HepG2 (cell line): ENCODE data around the gene CACNA1G. TPM values are rescaled to one million over a fixed set of nuclear protein-coding genes. Genes with fewer than 3 reads are reported as not detected.

Experiments
- ATAC-seq: fragments of 200-7000 bp; cut with Tn5 transposase; 3 replicates; pipeline ENCODE4 v1.9.1; 2020; ENCODE audit warnings: mild to moderate bottlenecking, moderate library complexity
- BruUV-seq: library from RNA; stranded (reverse); fragments of 400-500 nt; replicated peaks from 2 replicates; lab custom pipeline; 2021; lab: Mats Ljungman, UMichigan
- CTCF ChIA-PET: fragments of 300-600 bp; formaldehyde crosslinking; extraction: SDS; loops from one replicate; lab custom pipeline; 2021; ENCODE audit warnings: low total read pairs, inconsistent platforms, low intra/inter-chr PET ratio; lab: Yijun Ruan, JAX
- POLR2A ChIA-PET: fragments of 350-600 bp; sonication (Branson Sonifier 250); formaldehyde crosslinking; loops from one replicate; lab custom pipeline; 2020; ENCODE audit warnings: antibody characterized with exemption, inconsistent platforms; lab: Yijun Ruan, JAX
- DNase-seq: peaks from one replicate; pipeline ENCODE4 v3.0.0-alpha.2; 2015; ENCODE audit warnings: low spot score
- FAIRE-seq: peaks from 3 replicates; lab custom pipeline; 2011; peaks lifted over from hg19 to GRCh38; lab: Jason Lieb, UNC
- H2AFZ ChIP-seq: one replicate; pipeline ENCODE4 v1.6.1; 2011; ENCODE audit warnings: low read length, inconsistent platforms
- H3K27ac ChIP-seq: fragments of 300-600 bp; 3 replicates; pipeline ENCODE4 v1.8.0; 2011; ENCODE audit warnings: mixed run types, mild to moderate bottlenecking, mixed read lengths, low read length, inconsistent platforms; ENCODE audit not compliant: insufficient read depth; ENCODE audit errors: extremely low read length
- H3K27me3 ChIP-seq, 2 experiments: fragments of 200-600 bp in 1 of 2; 2 replicates in 1 of 2; 3 replicates in 1 of 2; pipeline versions ENCODE4 v1.6.0 to v1.8.0; 2011; ENCODE audit warnings: low read length in 2 of 2, mild to moderate bottlenecking in 2 of 2, moderate library complexity in 2 of 2, inconsistent platforms in 1 of 2; ENCODE audit not compliant: insufficient read depth in 2 of 2, control insufficient read depth in 1 of 2
- H3K36me3 ChIP-seq, 2 experiments: fragments of 200-600 bp in 1 of 2; replicated peaks in 1 of 2; 2 replicates in 1 of 2; 3 replicates in 1 of 2; pipeline versions ENCODE4 v1.5.1 to v1.8.0; 2011; ENCODE audit warnings: low read length in 2 of 2, inconsistent platforms in 1 of 2; ENCODE audit not compliant: insufficient read depth in 2 of 2, control insufficient read depth in 1 of 2
- H3K4me1 ChIP-seq: 2 replicates; pipeline ENCODE4 v1.5.1; 2012; ENCODE audit warnings: low read length, inconsistent platforms; ENCODE audit not compliant: insufficient read depth
- H3K4me2 ChIP-seq: 2 replicates; pipeline ENCODE4 v1.6.0; 2011; ENCODE audit warnings: low read depth, low read length, inconsistent platforms
- H3K4me3 ChIP-seq, 3 experiments: fragments of 200-600 bp in 1 of 3; sonication (generic), shearing (Covaris generic) in 1 of 3; replicated peaks in 1 of 3; 2 replicates each; pipeline ENCODE4 v1.5.1; 2011 to 2016; ENCODE audit warnings: low read length in 3 of 3, inconsistent platforms in 2 of 3, low read depth in 2 of 3, mild to moderate bottlenecking in 2 of 3, control low read depth in 1 of 3, mixed read lengths in 1 of 3; ENCODE audit not compliant: insufficient read depth in 1 of 3
- H3K79me2 ChIP-seq: one replicate; pipeline ENCODE4 v1.6.1; 2011; ENCODE audit warnings: low read length, inconsistent platforms; ENCODE audit not compliant: insufficient read depth
- H3K9ac ChIP-seq: 2 replicates; pipeline ENCODE4 v1.6.0; 2011; ENCODE audit warnings: mild to moderate bottlenecking, low read depth, low read length, inconsistent platforms; ENCODE audit not compliant: insufficient read depth
- H3K9me3 ChIP-seq: 2 replicates; pipeline ENCODE4 v1.5.1; 2012; ENCODE audit warnings: mild to moderate bottlenecking, low read length
- H4K20me1 ChIP-seq: 2 replicates; pipeline ENCODE4 v1.6.0; 2011; ENCODE audit warnings: inconsistent platforms, mild to moderate bottlenecking, low read length, moderate library complexity; ENCODE audit not compliant: insufficient read depth
- CBX1 ChIP-seq: IDR thresholded peaks from one replicate; pipeline ENCODE4 v1.6.1; 2016; ENCODE audit warnings: antibody characterized with exemption, low read depth
- JARID2 ChIP-seq: sonication (generic); formaldehyde crosslinking; IDR thresholded peaks from 2 replicates; pipeline ENCODE4 v1.8.1; 2023; ENCODE audit warnings: missing genetic modification reagents, inconsistent platforms; ENCODE audit not compliant: insufficient replicate concordance
- KDM6A ChIP-seq: IDR thresholded peaks from 2 replicates; pipeline ENCODE4 v1.6.1; 2016; ENCODE audit warnings: low read depth
- SMARCC2 ChIP-seq: fragments of 450-650 bp; IDR thresholded peaks from 2 replicates; pipeline ENCODE4 v1.6.1; 2017; ENCODE audit warnings: antibody characterized with exemption, mild to moderate bottlenecking
- TEAD3 ChIP-seq: optimal IDR thresholded peaks from 2 replicates; pipeline ENCODE3; 2016; ENCODE audit warnings: borderline replicate concordance
- ZFP62 ChIP-seq: sonication (generic); formaldehyde crosslinking; IDR thresholded peaks from 2 replicates; pipeline ENCODE4 v1.4.0; 2020; ENCODE audit warnings: missing genetic modification reagents
- ZFY ChIP-seq: sonication (generic); formaldehyde crosslinking; IDR thresholded peaks from 2 replicates; pipeline ENCODE4 v1.4.0; 2020; ENCODE audit warnings: missing genetic modification reagents
- ZNF432 ChIP-seq: sonication (generic); formaldehyde crosslinking; IDR thresholded peaks from 2 replicates; pipeline ENCODE4 v1.5.0; 2020; ENCODE audit warnings: missing genetic modification reagents, mild to moderate bottlenecking, borderline replicate concordance
- ZNF446 ChIP-seq: sonication (generic); formaldehyde crosslinking; IDR thresholded peaks from 2 replicates; pipeline ENCODE4 v1.5.0; 2020; ENCODE audit warnings: mild to moderate bottlenecking, missing genetic modification reagents
- ZNF605 ChIP-seq: sonication (generic); formaldehyde crosslinking; IDR thresholded peaks from 2 replicates; pipeline ENCODE4 v1.8.0; 2022; ENCODE audit warnings: mild to moderate bottlenecking, missing genetic modification reagents
- WGBS: methylation state at CpG from one replicate; pipeline ENCODE4 v1.1.6; 2017; ENCODE audit warnings: low lambda C conversion rate; 5-methylcytosine and 5-hydroxymethylcytosine counted together
- in situ Hi-C: cut with HindIII; loops from 2 replicates; pipeline ENCODE4 v1.10.0; 2017; ENCODE audit warnings: low pct_unique_long_range_greater_than_20kb; ENCODE audit not compliant: extremely low pct_ligation_motif_present
- intact Hi-C: fragments of 100-400 bp; cut with micrococcal nuclease; formaldehyde crosslinking; loops from one replicate; pipeline ENCODE4 v1.10.0; 2022; ENCODE audit not compliant: unreplicated experiment
- polyA plus RNA-seq, 8 experiments: library from polyadenylated mRNA; depleted of rRNA in 3 of 8; stranded (reverse) in 7 of 8; unstranded in 1 of 8; fragments of >200 nt; fragmentation: Illumina TruSeq in 4 of 8; extraction: Trizol in 4 of 8; gene quantifications; 2 replicates each; pipeline versions ENCODE4 v1.2.1 to v1.2.3, GENCODE V29; 2011 to 2016; ENCODE audit warnings: low read depth in 4 of 8, missing spikeins in 1 of 8, mixed read lengths in 1 of 8; ENCODE audit not compliant: insufficient read depth in 1 of 8
- total RNA-seq, 5 experiments: library from RNA; depleted of rRNA; stranded (reverse); fragments of >200 nt; fragmentation: Illumina TruSeq; extraction: Trizol; gene quantifications; 2 replicates each; pipeline ENCODE4 v1.2.3, GENCODE V29; 2016; ENCODE audit warnings: low read depth in 1 of 5
- TF ChIP-seq, protein P1 (sequence below): sonication (generic); formaldehyde crosslinking; IDR thresholded peaks from 2 replicates; pipeline ENCODE4 v1.4.0; 2020; ENCODE audit warnings: missing genetic modification reagents
- TF ChIP-seq, protein P2 (sequence below): sonication (generic); formaldehyde crosslinking; IDR thresholded peaks from 2 replicates; pipeline ENCODE4 v1.5.1; 2020; ENCODE audit warnings: mild to moderate bottlenecking, missing genetic modification reagents, moderate library complexity

CACNA1G gene
- total and polyA plus RNA-seq, 2 of the 13 experiments (the other 11 are each of a cell fraction or from before 2014, with no cell fraction given) = 0.02 TPM; not detected in 1

GRCh38 chr17:50579399-50579798 lies 18.9 kb downstream of the CACNA1G start (continued):
- TF ChIP-seq, protein P1, sequence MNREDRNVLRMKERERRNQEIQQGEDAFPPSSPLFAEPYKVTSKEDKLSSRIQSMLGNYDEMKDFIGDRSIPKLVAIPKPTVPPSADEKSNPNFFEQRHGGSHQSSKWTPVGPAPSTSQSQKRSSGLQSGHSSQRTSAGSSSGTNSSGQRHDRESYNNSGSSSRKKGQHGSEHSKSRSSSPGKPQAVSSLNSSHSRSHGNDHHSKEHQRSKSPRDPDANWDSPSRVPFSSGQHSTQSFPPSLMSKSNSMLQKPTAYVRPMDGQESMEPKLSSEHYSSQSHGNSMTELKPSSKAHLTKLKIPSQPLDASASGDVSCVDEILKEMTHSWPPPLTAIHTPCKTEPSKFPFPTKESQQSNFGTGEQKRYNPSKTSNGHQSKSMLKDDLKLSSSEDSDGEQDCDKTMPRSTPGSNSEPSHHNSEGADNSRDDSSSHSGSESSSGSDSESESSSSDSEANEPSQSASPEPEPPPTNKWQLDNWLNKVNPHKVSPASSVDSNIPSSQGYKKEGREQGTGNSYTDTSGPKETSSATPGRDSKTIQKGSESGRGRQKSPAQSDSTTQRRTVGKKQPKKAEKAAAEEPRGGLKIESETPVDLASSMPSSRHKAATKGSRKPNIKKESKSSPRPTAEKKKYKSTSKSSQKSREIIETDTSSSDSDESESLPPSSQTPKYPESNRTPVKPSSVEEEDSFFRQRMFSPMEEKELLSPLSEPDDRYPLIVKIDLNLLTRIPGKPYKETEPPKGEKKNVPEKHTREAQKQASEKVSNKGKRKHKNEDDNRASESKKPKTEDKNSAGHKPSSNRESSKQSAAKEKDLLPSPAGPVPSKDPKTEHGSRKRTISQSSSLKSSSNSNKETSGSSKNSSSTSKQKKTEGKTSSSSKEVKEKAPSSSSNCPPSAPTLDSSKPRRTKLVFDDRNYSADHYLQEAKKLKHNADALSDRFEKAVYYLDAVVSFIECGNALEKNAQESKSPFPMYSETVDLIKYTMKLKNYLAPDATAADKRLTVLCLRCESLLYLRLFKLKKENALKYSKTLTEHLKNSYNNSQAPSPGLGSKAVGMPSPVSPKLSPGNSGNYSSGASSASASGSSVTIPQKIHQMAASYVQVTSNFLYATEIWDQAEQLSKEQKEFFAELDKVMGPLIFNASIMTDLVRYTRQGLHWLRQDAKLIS (CRISPR knock-in tag) = no peak
- TF ChIP-seq SMARCC2 (no peak), ZNF432 (CRISPR knock-in tag) (no peak), ZFY (CRISPR knock-in tag) (no peak), JARID2 (CRISPR knock-in tag) (no peak), ZNF605 (CRISPR knock-in tag) (no peak), ZNF446 (CRISPR knock-in tag) (no peak)

GRCh38 chr17:50580646-50581045 lies 20.1 kb downstream of the CACNA1G start:
- Histone ChIP-seq H3K27ac (no peak overlapping the region), H3K4me1 (no peaks in the 10 kb centered on the region), H4K20me1 (no peaks in the 10 kb centered on the region), H3K4me3 (no peak overlapping the region), H3K9me3 (no peaks in the 10 kb centered on the region), H3K9ac (no peak overlapping the region)
- ATAC-seq = no peak
- no peak for DNase-seq
- 59% methylated on average over 7 of the region's 9 CpGs for WGBS
- no TSS peak for BruUV-seq
- FAIRE-seq = no peak
- CTCF ChIA-PET = no interaction called here
- TF ChIP-seq KDM6A = no peak
- no peak for TF ChIP-seq TEAD3 (CRISPR knock-in tag)
- no peak for TF ChIP-seq CBX1
- no peak for TF ChIP-seq ZFP62 (CRISPR knock-in tag)
- TF ChIP-seq, protein P2, sequence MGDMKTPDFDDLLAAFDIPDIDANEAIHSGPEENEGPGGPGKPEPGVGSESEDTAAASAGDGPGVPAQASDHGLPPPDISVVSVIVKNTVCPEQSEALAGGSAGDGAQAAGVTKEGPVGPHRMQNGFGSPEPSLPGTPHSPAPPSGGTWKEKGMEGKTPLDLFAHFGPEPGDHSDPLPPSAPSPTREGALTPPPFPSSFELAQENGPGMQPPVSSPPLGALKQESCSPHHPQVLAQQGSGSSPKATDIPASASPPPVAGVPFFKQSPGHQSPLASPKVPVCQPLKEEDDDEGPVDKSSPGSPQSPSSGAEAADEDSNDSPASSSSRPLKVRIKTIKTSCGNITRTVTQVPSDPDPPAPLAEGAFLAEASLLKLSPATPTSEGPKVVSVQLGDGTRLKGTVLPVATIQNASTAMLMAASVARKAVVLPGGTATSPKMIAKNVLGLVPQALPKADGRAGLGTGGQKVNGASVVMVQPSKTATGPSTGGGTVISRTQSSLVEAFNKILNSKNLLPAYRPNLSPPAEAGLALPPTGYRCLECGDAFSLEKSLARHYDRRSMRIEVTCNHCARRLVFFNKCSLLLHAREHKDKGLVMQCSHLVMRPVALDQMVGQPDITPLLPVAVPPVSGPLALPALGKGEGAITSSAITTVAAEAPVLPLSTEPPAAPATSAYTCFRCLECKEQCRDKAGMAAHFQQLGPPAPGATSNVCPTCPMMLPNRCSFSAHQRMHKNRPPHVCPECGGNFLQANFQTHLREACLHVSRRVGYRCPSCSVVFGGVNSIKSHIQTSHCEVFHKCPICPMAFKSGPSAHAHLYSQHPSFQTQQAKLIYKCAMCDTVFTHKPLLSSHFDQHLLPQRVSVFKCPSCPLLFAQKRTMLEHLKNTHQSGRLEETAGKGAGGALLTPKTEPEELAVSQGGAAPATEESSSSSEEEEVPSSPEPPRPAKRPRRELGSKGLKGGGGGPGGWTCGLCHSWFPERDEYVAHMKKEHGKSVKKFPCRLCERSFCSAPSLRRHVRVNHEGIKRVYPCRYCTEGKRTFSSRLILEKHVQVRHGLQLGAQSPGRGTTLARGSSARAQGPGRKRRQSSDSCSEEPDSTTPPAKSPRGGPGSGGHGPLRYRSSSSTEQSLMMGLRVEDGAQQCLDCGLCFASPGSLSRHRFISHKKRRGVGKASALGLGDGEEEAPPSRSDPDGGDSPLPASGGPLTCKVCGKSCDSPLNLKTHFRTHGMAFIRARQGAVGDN (CRISPR knock-in tag) = no peak
- TF ChIP-seq, all 625 proteins: peak for 0
- Histone ChIP-seq H3K27me3 (peaks cover 19 to 93% of the 10 kb centered on the region in 2 experiments), H3K79me2 (no peaks in the 10 kb centered on the region), H3K36me3 (no peaks in the 10 kb centered on the region), H3K4me2 (no peak overlapping the region), H2AFZ (no peak overlapping the region)
- intact Hi-C loops (no loop called here), in situ Hi-C loops (no loop called here)
- POLR2A ChIA-PET = no interaction called here
